Temporal lobe (tissue), 2 donors: ENCODE results near the gene ABHD12B. TPM values are rescaled to one million over a fixed set of nuclear protein-coding genes. Genes with fewer than 3 reads are reported as not detected.

ENCODE experiments used
- small RNA-seq: library from RNA; depleted of rRNA; stranded (forward); fragments of <200 nt; gene quantifications from one replicate; pipeline ENCODE3, GENCODE V24; 2014; ENCODE audit warnings: low replicate concordance
- total RNA-seq: library from RNA; depleted of rRNA; stranded (reverse); fragments of >200 nt; gene quantifications from one replicate; pipeline ENCODE4 v1.2.3, GENCODE V29; 2014

Gene ABHD12B
- total RNA-seq, 1 donor from 2014 or later: not detected

Small RNAs within 50 kb of the gene (small RNA-seq; reads per million reads assigned to genes)
- gene RF00593: not detected

Other genes with a start within 250 kb of the ABHD12B start
- 18.7 TPM for gene SAV1, start 203.7 kb upstream of the ABHD12B start, total RNA-seq
- 43.3 TPM for gene NIN, start 40.9 kb upstream of the ABHD12B start, total RNA-seq
- gene PYGL, start 72.4 kb downstream of the ABHD12B start, total RNA-seq: 8.1 TPM
- 44.5 TPM for gene TRIM9, start 223.1 kb downstream of the ABHD12B start, total RNA-seq